Measurements from ENCODE around the gene DLG3.

DLG3 gene

GRCh38 chrX:70498129-70498528, 53.5 kb downstream of the DLG3 start:
- no peak overlapping the region for H3K4me2 ChIP-seq (ENCODE audit: low read length, poor library complexity, severe bottlenecking)
- H3K14ac ChIP-seq (ENCODE audit: low read length in 2 of 2) = no peak overlapping the region
- 100% methylated on average over 1 of the region's 2 CpGs for WGBS

DNA sequence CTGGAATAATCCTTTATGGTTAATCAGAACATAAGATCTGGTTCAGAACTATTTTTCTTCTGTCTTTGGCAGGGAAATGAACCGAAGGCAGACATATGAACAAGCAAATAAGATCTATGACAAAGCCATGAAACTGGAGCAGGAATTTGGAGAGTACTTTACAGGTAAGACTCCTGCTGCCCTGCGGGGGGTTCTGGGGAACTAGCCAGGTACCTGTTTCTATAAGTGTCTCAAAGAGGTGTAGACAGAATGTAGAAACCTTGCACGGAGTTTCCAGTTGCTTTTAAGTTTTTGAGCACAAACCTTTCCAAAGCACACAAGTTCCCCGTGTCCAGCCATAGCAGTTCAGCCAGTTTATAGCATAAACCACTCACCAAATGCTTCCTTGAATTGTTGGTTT, 56.2 kb downstream of the DLG3 start:
- Histone ChIP-seq H3K4ac (ENCODE audit: low read depth in 1 of 2, low read length in 2 of 2) (no peak overlapping the region), H2BK12ac (ENCODE audit: low read length in 2 of 2) (no peak overlapping the region), H3K4me2 (ENCODE audit: low read length, poor library complexity, severe bottlenecking) (no peak overlapping the region), H3K9me3 (ENCODE audit: control insufficient read depth, low read length) (no peaks in the 10 kb centered on the region), H3K9ac (ENCODE audit: low read length) (no peak overlapping the region), H3K79me1 (replicated peaks; ENCODE audit: low read length, poor library complexity, severe bottlenecking) (peaks cover 3% of the 10 kb centered on the region), H2AK5ac (ENCODE audit: low read length, severe bottlenecking) (no peak overlapping the region), H3K27ac (ENCODE audit: low read length, poor library complexity, severe bottlenecking) (no peak overlapping the region), H3K36me3 (ENCODE audit: control insufficient read depth in 1 of 2, insufficient read depth in 2 of 2, low read depth in 1 of 2, low read length in 2 of 2) (peaks cover 12 to 27% of the 10 kb centered on the region in 2 experiments), H3K4me3 (ENCODE audit: insufficient read depth in 1 of 2, low read depth in 1 of 2, low read length in 2 of 2) (no peak overlapping the region), H2BK5ac (ENCODE audit: low read depth, low read length, poor library complexity, severe bottlenecking) (no peak overlapping the region), H2BK120ac (ENCODE audit: low read depth, low read length) (no peak overlapping the region), H2BK15ac (ENCODE audit: low read depth, poor library complexity, severe bottlenecking) (no peak overlapping the region), H3K23ac (ENCODE audit: low read length in 2 of 2) (no peak overlapping the region), H3K27me3 (ENCODE audit: control insufficient read depth in 1 of 2, insufficient read depth in 1 of 2, low read length in 2 of 2) (peaks cover 0 to 47% of the 10 kb centered on the region in 2 experiments), H2AFZ (ENCODE audit: low read depth, low read length) (no peak overlapping the region), H3K14ac (ENCODE audit: low read length in 2 of 2) (no peak overlapping the region), H4K8ac (ENCODE audit: low read length) (no peak overlapping the region), H3K18ac (ENCODE audit: low read depth in 1 of 2, low read length in 2 of 2) (no peak overlapping the region), H4K91ac (ENCODE audit: low read length) (no peak overlapping the region), H3K4me1 (ENCODE audit: control insufficient read depth, insufficient read depth, low read depth, low read length) (no peaks in the 10 kb centered on the region)
- WGBS = 100% methylated on average over 1 of the region's 4 CpGs
- no peak for DNase-seq

More at GRCh38 chrX:70498129-70498528, 53.5 kb downstream of the DLG3 start:
- Histone ChIP-seq H3K27ac (ENCODE audit: low read length, poor library complexity, severe bottlenecking) (no peak overlapping the region), H2BK5ac (ENCODE audit: low read depth, low read length, poor library complexity, severe bottlenecking) (no peak overlapping the region), H3K4ac (ENCODE audit: low read depth in 1 of 2, low read length in 2 of 2) (no peak overlapping the region), H3K18ac (ENCODE audit: low read depth in 1 of 2, low read length in 2 of 2) (no peak overlapping the region), H3K79me1 (replicated peaks; ENCODE audit: low read length, poor library complexity, severe bottlenecking) (peaks cover 3% of the 10 kb centered on the region), H2AFZ (ENCODE audit: low read depth, low read length) (no peak overlapping the region), H3K27me3 (ENCODE audit: control insufficient read depth in 1 of 2, insufficient read depth in 1 of 2, low read length in 2 of 2) (peaks cover 0 to 37% of the 10 kb centered on the region in 2 experiments), H4K91ac (ENCODE audit: low read length) (no peak overlapping the region), H4K8ac (ENCODE audit: low read length) (no peak overlapping the region), H2BK15ac (ENCODE audit: low read depth, poor library complexity, severe bottlenecking) (no peak overlapping the region), H2AK5ac (ENCODE audit: low read length, severe bottlenecking) (no peak overlapping the region), H3K9ac (ENCODE audit: low read length) (no peak overlapping the region), H3K4me1 (ENCODE audit: control insufficient read depth, insufficient read depth, low read depth, low read length) (no peaks in the 10 kb centered on the region), H3K23ac (ENCODE audit: low read length in 2 of 2) (no peak overlapping the region), H3K4me3 (ENCODE audit: insufficient read depth in 1 of 2, low read depth in 1 of 2, low read length in 2 of 2) (no peak overlapping the region), H2BK120ac (ENCODE audit: low read depth, low read length) (no peak overlapping the region), H3K9me3 (ENCODE audit: control insufficient read depth, low read length) (no peaks in the 10 kb centered on the region), H3K36me3 (ENCODE audit: control insufficient read depth in 1 of 2, insufficient read depth in 2 of 2, low read depth in 1 of 2, low read length in 2 of 2) (peaks cover 24 to 33% of the 10 kb centered on the region in 2 experiments), H2BK12ac (ENCODE audit: low read length in 2 of 2) (no peak overlapping the region)
- no peak for DNase-seq

DNA sequence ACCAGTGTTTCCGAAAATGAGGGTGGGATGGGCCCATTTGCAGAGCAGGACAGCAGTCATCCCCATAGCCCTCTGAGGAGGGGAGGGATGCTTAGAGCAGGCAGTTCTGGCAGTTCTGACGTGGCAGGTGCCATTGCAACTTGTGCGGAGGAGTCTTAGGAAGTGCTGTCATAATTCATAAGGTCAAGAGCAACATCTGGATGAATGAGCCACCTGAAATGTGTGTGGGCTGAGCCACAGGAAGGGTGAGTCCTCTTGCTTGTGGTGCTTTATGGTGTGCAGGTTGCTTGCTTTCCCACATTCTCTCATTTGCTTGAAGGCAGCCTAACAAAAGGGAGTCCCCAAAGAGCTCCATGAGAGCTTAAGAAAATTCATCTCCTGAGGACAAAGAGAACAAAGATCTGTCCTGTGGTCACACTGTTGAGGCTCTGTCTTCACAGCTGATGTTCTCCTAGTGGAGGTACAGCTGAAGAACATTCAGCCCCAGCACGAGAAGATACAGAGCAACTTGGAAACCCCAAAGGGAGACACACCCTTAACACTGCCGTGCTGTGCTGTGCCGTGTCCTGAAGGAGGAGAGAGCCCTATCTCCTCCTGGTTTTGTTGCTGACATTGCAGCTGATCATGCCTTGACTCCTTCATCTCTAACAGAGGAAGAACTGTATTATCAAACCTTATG, 60.3 kb downstream of the DLG3 start:
- no peak overlapping the region for H2BK12ac ChIP-seq (ENCODE audit: low read length in 2 of 2)
- H4K91ac ChIP-seq (ENCODE audit: low read length) = no peak overlapping the region
- H3K4me3 ChIP-seq (ENCODE audit: insufficient read depth in 1 of 2, low read depth in 1 of 2, low read length in 2 of 2) = no peak overlapping the region
- no peak overlapping the region for H2BK120ac ChIP-seq (ENCODE audit: low read depth, low read length)
- no peak overlapping the region for H3K9ac ChIP-seq (ENCODE audit: low read length)
- H3K27me3 ChIP-seq (ENCODE audit: control insufficient read depth in 1 of 2, insufficient read depth in 1 of 2, low read length in 2 of 2) = peaks cover 0 to 50% of the 10 kb centered on the region in 2 experiments
- no peaks in the 10 kb centered on the region for H3K9me3 ChIP-seq (ENCODE audit: control insufficient read depth, low read length)
- H2AFZ ChIP-seq (ENCODE audit: low read depth, low read length) = no peak overlapping the region
- no peak for DNase-seq
- no peak overlapping the region for H3K14ac ChIP-seq (ENCODE audit: low read length in 2 of 2)
- WGBS = 87% methylated on average over 6 of the region's 6 CpGs
- no peak overlapping the region for H3K27ac ChIP-seq (ENCODE audit: low read length, poor library complexity, severe bottlenecking)
- H2BK15ac ChIP-seq (ENCODE audit: low read depth, poor library complexity, severe bottlenecking) = no peak overlapping the region
- no peak overlapping the region for H2BK5ac ChIP-seq (ENCODE audit: low read depth, low read length, poor library complexity, severe bottlenecking)
- H3K23ac ChIP-seq (ENCODE audit: low read length in 2 of 2) = no peak overlapping the region
- no peaks in the 10 kb centered on the region for H3K4me1 ChIP-seq (ENCODE audit: control insufficient read depth, insufficient read depth, low read depth, low read length)
- H3K79me1 ChIP-seq (replicated peaks; ENCODE audit: low read length, poor library complexity, severe bottlenecking) = no peaks in the 10 kb centered on the region
- H2AK5ac ChIP-seq (ENCODE audit: low read length, severe bottlenecking) = no peak overlapping the region
- no peak overlapping the region for H3K4ac ChIP-seq (ENCODE audit: low read depth in 1 of 2, low read length in 2 of 2)
- no peak overlapping the region for H4K8ac ChIP-seq (ENCODE audit: low read length)
- peaks cover 12 to 18% of the 10 kb centered on the region in 2 experiments for H3K36me3 ChIP-seq (ENCODE audit: control insufficient read depth in 1 of 2, insufficient read depth in 2 of 2, low read depth in 1 of 2, low read length in 2 of 2)
- no peak overlapping the region for H3K18ac ChIP-seq (ENCODE audit: low read depth in 1 of 2, low read length in 2 of 2)
- no peak overlapping the region for H3K4me2 ChIP-seq (ENCODE audit: low read length, poor library complexity, severe bottlenecking)

GRCh38 chrX:70505451-70505841, 60.8 kb downstream of the DLG3 start:
- peaks cover 0 to 53% of the 10 kb centered on the region in 2 experiments for H3K27me3 ChIP-seq (ENCODE audit: control insufficient read depth in 1 of 2, insufficient read depth in 1 of 2, low read length in 2 of 2)
- no peak overlapping the region for H2AFZ ChIP-seq (ENCODE audit: low read depth, low read length)
- no peak overlapping the region for H4K8ac ChIP-seq (ENCODE audit: low read length)
- no peak overlapping the region for H2BK15ac ChIP-seq (ENCODE audit: low read depth, poor library complexity, severe bottlenecking)
- H3K18ac ChIP-seq (ENCODE audit: low read depth in 1 of 2, low read length in 2 of 2) = no peak overlapping the region
- H2BK12ac ChIP-seq (ENCODE audit: low read length in 2 of 2) = no peak overlapping the region
- H3K14ac ChIP-seq (ENCODE audit: low read length in 2 of 2) = no peak overlapping the region
- H2BK5ac ChIP-seq (ENCODE audit: low read depth, low read length, poor library complexity, severe bottlenecking) = no peak overlapping the region
- no peak overlapping the region for H3K4me2 ChIP-seq (ENCODE audit: low read length, poor library complexity, severe bottlenecking)
- no peak overlapping the region for H3K4ac ChIP-seq (ENCODE audit: low read depth in 1 of 2, low read length in 2 of 2)
- H2AK5ac ChIP-seq (ENCODE audit: low read length, severe bottlenecking) = no peak overlapping the region
- no peak for DNase-seq
- H3K4me1 ChIP-seq (ENCODE audit: control insufficient read depth, insufficient read depth, low read depth, low read length) = no peaks in the 10 kb centered on the region
- no peak overlapping the region for H2BK120ac ChIP-seq (ENCODE audit: low read depth, low read length)
- H3K36me3 ChIP-seq (ENCODE audit: control insufficient read depth in 1 of 2, insufficient read depth in 2 of 2, low read depth in 1 of 2, low read length in 2 of 2) = peaks cover 11 to 13% of the 10 kb centered on the region in 2 experiments
- H3K9me3 ChIP-seq (ENCODE audit: control insufficient read depth, low read length) = no peaks in the 10 kb centered on the region
- no peak overlapping the region for H4K91ac ChIP-seq (ENCODE audit: low read length)
- no peak overlapping the region for H3K4me3 ChIP-seq (ENCODE audit: insufficient read depth in 1 of 2, low read depth in 1 of 2, low read length in 2 of 2)
- H3K23ac ChIP-seq (ENCODE audit: low read length in 2 of 2) = no peak overlapping the region
- no peak overlapping the region for H3K9ac ChIP-seq (ENCODE audit: low read length)
- no peak overlapping the region for H3K27ac ChIP-seq (ENCODE audit: low read length, poor library complexity, severe bottlenecking)
- 47% methylated on average over 4 of the region's 4 CpGs for WGBS
- H3K79me1 ChIP-seq (replicated peaks; ENCODE audit: low read length, poor library complexity, severe bottlenecking) = no peaks in the 10 kb centered on the region

Measured in mesenchymal stem cell (in vitro differentiated cells and primary cell).